Measurements from ENCODE around the gene SIGLEC5. TPM values are rescaled to one million over a fixed set of nuclear protein-coding genes. Genes with fewer than 3 reads are reported as not detected.
"Not testable (repeated sequence)": the region's sequence is repeated elsewhere in the genome, so short reads cannot be mapped to it uniquely, and the experiment has no call there.

SIGLEC5 gene
- 1.6 TPM for total RNA-seq

DNA sequence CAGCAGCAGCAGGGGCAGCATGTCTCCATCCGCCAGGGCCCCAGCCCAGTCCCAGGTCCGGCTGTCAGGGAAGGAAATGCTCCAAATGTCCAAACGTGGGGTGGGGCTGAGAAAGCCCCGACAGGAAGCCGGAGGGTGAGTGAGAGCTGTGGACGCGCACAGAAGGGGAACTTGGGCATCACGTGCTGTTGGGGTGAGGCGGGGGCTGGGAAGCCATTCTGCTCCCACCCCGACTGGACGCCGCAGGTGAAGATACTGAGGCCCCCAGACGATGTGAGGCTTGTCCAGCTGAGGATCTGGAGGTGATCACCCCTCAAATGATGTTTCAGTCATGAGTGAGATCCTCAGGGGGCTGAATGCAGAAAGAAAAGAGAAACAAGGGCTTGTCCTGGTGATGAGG lies at the start of gene SIGLEC5:
TSS of gene SIGLEC5 (minus strand) at position 87 of the 400 bp plus-strand sequence. CDS start at position 21, 66 bp downstream.
- not testable (repeated sequence) for H3K27me3 ChIP-seq (ENCODE audit: control insufficient read depth in 3 of 3, insufficient read depth in 3 of 3, low read length in 3 of 3); H3K4me1 ChIP-seq (ENCODE audit: control insufficient read depth in 3 of 3, insufficient read depth in 3 of 3, low read length in 3 of 3); H3K9me3 ChIP-seq (ENCODE audit: control insufficient read depth in 3 of 3, low read length in 3 of 3); H3K36me3 ChIP-seq (ENCODE audit: control insufficient read depth in 3 of 3, insufficient read depth in 3 of 3, low read length in 3 of 3); H3K4me3 ChIP-seq (ENCODE audit: low read length in 3 of 3); H3K9ac ChIP-seq (ENCODE audit: low read depth in 1 of 3, low read length in 3 of 3); H3K27ac ChIP-seq (ENCODE audit: low read depth, low read length)

- no peak overlapping the region for H3K4me3 ChIP-seq (ENCODE audit: low read length in 3 of 3)
- H3K4me1 ChIP-seq (ENCODE audit: control insufficient read depth in 3 of 3, insufficient read depth in 3 of 3, low read length in 3 of 3) = no peaks in the 10 kb centered on the region
- H3K36me3 ChIP-seq (ENCODE audit: control insufficient read depth in 3 of 3, insufficient read depth in 3 of 3, low read length in 3 of 3) = no peaks in the 10 kb centered on the region
- no peak overlapping the region for H3K9ac ChIP-seq (ENCODE audit: low read depth in 1 of 3, low read length in 3 of 3)
- no peaks in the 10 kb centered on the region for H3K27me3 ChIP-seq (ENCODE audit: control insufficient read depth in 3 of 3, insufficient read depth in 3 of 3, low read length in 3 of 3)
- no peak overlapping the region for H3K27ac ChIP-seq (ENCODE audit: low read depth, low read length)
- H3K9me3 ChIP-seq (ENCODE audit: control insufficient read depth in 3 of 3, low read length in 3 of 3) = no peaks in the 10 kb centered on the region
These were observed 46.4 kb upstream of the SIGLEC5 start for GRCh38 chr19:51676566-51677083.

DNA sequence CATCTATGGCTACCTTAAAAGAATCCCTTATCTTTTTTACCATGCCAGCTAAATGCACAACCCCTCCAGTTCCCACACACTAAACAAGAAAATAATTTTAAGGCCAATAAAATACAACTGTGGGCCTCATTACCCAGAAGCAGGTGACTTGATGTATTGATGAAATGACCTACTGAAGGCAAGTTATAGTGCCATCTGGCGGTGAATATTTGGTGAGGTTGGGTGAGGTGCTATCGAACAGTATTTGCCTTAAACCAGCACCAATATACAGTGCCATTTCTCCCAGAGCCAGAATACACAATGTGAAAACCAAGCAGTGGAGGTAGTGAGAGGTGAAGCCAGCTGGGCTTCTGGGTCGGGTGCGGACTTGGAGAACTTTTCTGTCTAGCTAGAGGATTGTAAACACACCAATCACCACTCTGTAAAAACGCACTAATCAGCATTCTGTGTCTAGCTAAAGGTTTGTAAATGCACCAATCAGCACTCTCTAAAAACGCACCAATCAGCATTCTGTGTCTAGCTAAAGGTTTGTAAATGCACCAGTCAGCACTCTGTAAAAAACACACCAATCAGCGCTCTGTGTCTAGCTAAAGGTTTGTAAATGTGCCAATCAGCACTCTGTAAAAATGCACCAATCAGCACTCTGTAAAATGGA lies 45.8 kb upstream of the SIGLEC5 start:
- not testable (repeated sequence) for H3K27ac ChIP-seq (ENCODE audit: low read depth, low read length); H3K4me1 ChIP-seq (ENCODE audit: control insufficient read depth in 3 of 3, insufficient read depth in 3 of 3, low read length in 3 of 3); H3K9me3 ChIP-seq (ENCODE audit: control insufficient read depth in 3 of 3, low read length in 3 of 3); H3K4me3 ChIP-seq (ENCODE audit: low read length in 3 of 3); H3K9ac ChIP-seq (ENCODE audit: low read depth in 1 of 3, low read length in 3 of 3); H3K27me3 ChIP-seq (ENCODE audit: control insufficient read depth in 3 of 3, insufficient read depth in 3 of 3, low read length in 3 of 3); H3K36me3 ChIP-seq (ENCODE audit: control insufficient read depth in 3 of 3, insufficient read depth in 3 of 3, low read length in 3 of 3)

GRCh38 chr19:51668216-51668615 lies 38.0 kb upstream of the SIGLEC5 start:
- Histone ChIP-seq H3K4me1 (ENCODE audit: control insufficient read depth in 3 of 3, insufficient read depth in 3 of 3, low read length in 3 of 3) (no peaks in the 10 kb centered on the region), H3K36me3 (ENCODE audit: control insufficient read depth in 3 of 3, insufficient read depth in 3 of 3, low read length in 3 of 3) (no peaks in the 10 kb centered on the region), H3K9me3 (ENCODE audit: control insufficient read depth in 3 of 3, low read length in 3 of 3) (peaks cover 2 to 3% (median 3%) of the 10 kb centered on the region in 3 donors), H3K9ac (ENCODE audit: low read depth in 1 of 3, low read length in 3 of 3) (no peak overlapping the region), H3K4me3 (ENCODE audit: low read length in 3 of 3) (no peak overlapping the region), H3K27ac (ENCODE audit: low read depth, low read length) (no peak overlapping the region), H3K27me3 (ENCODE audit: control insufficient read depth in 3 of 3, insufficient read depth in 3 of 3, low read length in 3 of 3) (peaks cover 0 to 7% (median 7%) of the 10 kb centered on the region in 3 donors)

- Histone ChIP-seq H3K27me3 (ENCODE audit: control insufficient read depth in 3 of 3, insufficient read depth in 3 of 3, low read length in 3 of 3) (peaks cover 0 to 7% (median 7%) of the 10 kb centered on the region in 3 donors), H3K9me3 (ENCODE audit: control insufficient read depth in 3 of 3, low read length in 3 of 3) (peaks cover 2 to 3% (median 3%) of the 10 kb centered on the region in 3 donors), H3K27ac (ENCODE audit: low read depth, low read length) (no peak overlapping the region), H3K9ac (ENCODE audit: low read depth in 1 of 3, low read length in 3 of 3) (no peak overlapping the region), H3K36me3 (ENCODE audit: control insufficient read depth in 3 of 3, insufficient read depth in 3 of 3, low read length in 3 of 3) (no peaks in the 10 kb centered on the region), H3K4me3 (ENCODE audit: low read length in 3 of 3) (no peak overlapping the region), H3K4me1 (ENCODE audit: control insufficient read depth in 3 of 3, insufficient read depth in 3 of 3, low read length in 3 of 3) (no peaks in the 10 kb centered on the region)
These were observed 34.8 kb upstream of the SIGLEC5 start for GRCh38 chr19:51664997-51665396.

- no peak overlapping the region for H3K9ac ChIP-seq (ENCODE audit: low read depth in 1 of 3, low read length in 3 of 3)
- H3K4me1 ChIP-seq (ENCODE audit: control insufficient read depth in 3 of 3, insufficient read depth in 3 of 3, low read length in 3 of 3) = no peaks in the 10 kb centered on the region
- H3K27me3 ChIP-seq (ENCODE audit: control insufficient read depth in 3 of 3, insufficient read depth in 3 of 3, low read length in 3 of 3) = peaks cover 0 to 7% (median 7%) of the 10 kb centered on the region in 3 donors
- no peak overlapping the region for H3K4me3 ChIP-seq (ENCODE audit: low read length in 3 of 3)
- H3K36me3 ChIP-seq (ENCODE audit: control insufficient read depth in 3 of 3, insufficient read depth in 3 of 3, low read length in 3 of 3) = no peaks in the 10 kb centered on the region
- H3K9me3 ChIP-seq (ENCODE audit: control insufficient read depth in 3 of 3, low read length in 3 of 3) = peaks cover 2 to 3% (median 3%) of the 10 kb centered on the region in 3 donors
- H3K27ac ChIP-seq (ENCODE audit: low read depth, low read length) = no peak overlapping the region
These were observed 33.9 kb upstream of the SIGLEC5 start for GRCh38 chr19:51664131-51664530.

GRCh38 chr19:51663650-51664049 lies 33.4 kb upstream of the SIGLEC5 start:
- H3K27me3 ChIP-seq (ENCODE audit: control insufficient read depth in 3 of 3, insufficient read depth in 3 of 3, low read length in 3 of 3) = peaks cover 0 to 7% (median 7%) of the 10 kb centered on the region in 3 donors
- peaks cover 2 to 3% (median 3%) of the 10 kb centered on the region in 3 donors for H3K9me3 ChIP-seq (ENCODE audit: control insufficient read depth in 3 of 3, low read length in 3 of 3)
- H3K9ac ChIP-seq (ENCODE audit: low read depth in 1 of 3, low read length in 3 of 3) = no peak overlapping the region
- no peaks in the 10 kb centered on the region for H3K36me3 ChIP-seq (ENCODE audit: control insufficient read depth in 3 of 3, insufficient read depth in 3 of 3, low read length in 3 of 3)
- no peak overlapping the region for H3K4me3 ChIP-seq (ENCODE audit: low read length in 3 of 3)
- H3K4me1 ChIP-seq (ENCODE audit: control insufficient read depth in 3 of 3, insufficient read depth in 3 of 3, low read length in 3 of 3) = no peaks in the 10 kb centered on the region
- H3K27ac ChIP-seq (ENCODE audit: low read depth, low read length) = no peak overlapping the region

DNA sequence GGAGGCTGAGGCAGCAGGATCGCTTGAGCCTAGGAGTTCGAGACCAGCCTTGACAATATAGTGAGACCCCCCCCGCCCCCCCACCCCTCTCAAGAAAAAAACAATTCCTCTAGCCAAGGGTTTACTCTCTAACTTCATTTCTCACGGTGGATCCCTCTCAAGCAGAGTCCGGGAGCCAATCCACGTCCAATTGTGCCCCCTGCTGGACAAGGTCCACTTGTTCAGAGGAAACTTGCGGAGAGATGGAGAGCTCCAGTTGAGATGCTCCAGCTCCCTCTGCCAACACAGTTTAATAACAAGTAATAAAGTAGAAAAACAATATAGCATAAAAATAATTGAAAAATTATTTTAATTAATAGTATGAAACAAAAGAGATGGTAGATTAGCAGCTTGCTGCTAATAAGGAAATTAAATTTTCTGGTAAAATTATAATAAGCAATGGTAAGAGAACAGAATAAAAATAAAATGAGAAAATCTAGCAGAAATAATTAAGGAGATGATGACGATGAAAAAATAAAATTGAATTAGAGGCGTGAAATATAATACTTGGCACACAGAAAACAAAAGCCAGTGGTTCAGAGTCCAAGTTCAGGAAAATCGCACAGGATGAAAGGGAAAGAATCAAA lies 30.9 kb upstream of the SIGLEC5 start:
- H3K9ac ChIP-seq (ENCODE audit: low read depth in 1 of 3, low read length in 3 of 3) = no peak overlapping the region
- no peak overlapping the region for H3K4me3 ChIP-seq (ENCODE audit: low read length in 3 of 3)
- no peak overlapping the region for H3K27ac ChIP-seq (ENCODE audit: low read depth, low read length)
- H3K9me3 ChIP-seq (ENCODE audit: control insufficient read depth in 3 of 3, low read length in 3 of 3) = peaks cover 2 to 3% (median 3%) of the 10 kb centered on the region in 3 donors
- H3K4me1 ChIP-seq (ENCODE audit: control insufficient read depth in 3 of 3, insufficient read depth in 3 of 3, low read length in 3 of 3) = no peaks in the 10 kb centered on the region
- no peaks in the 10 kb centered on the region for H3K36me3 ChIP-seq (ENCODE audit: control insufficient read depth in 3 of 3, insufficient read depth in 3 of 3, low read length in 3 of 3)
- H3K27me3 ChIP-seq (ENCODE audit: control insufficient read depth in 3 of 3, insufficient read depth in 3 of 3, low read length in 3 of 3) = peaks cover 0 to 7% (median 7%) of the 10 kb centered on the region in 3 donors

- Histone ChIP-seq H3K9ac (ENCODE audit: low read depth in 1 of 3, low read length in 3 of 3) (no peak overlapping the region), H3K27ac (ENCODE audit: low read depth, low read length) (no peak overlapping the region), H3K9me3 (ENCODE audit: control insufficient read depth in 3 of 3, low read length in 3 of 3) (peaks cover 0 to 3% (median 0%) of the 10 kb centered on the region in 3 donors), H3K27me3 (ENCODE audit: control insufficient read depth in 3 of 3, insufficient read depth in 3 of 3, low read length in 3 of 3) (peaks cover 0 to 3% (median 0%) of the 10 kb centered on the region in 3 donors), H3K4me1 (ENCODE audit: control insufficient read depth in 3 of 3, insufficient read depth in 3 of 3, low read length in 3 of 3) (no peaks in the 10 kb centered on the region), H3K4me3 (ENCODE audit: low read length in 3 of 3) (no peak overlapping the region), H3K36me3 (ENCODE audit: control insufficient read depth in 3 of 3, insufficient read depth in 3 of 3, low read length in 3 of 3) (no peaks in the 10 kb centered on the region)
These were observed 24.6 kb upstream of the SIGLEC5 start for GRCh38 chr19:51654783-51655182.

GRCh38 chr19:51653162-51653561 lies 23.0 kb upstream of the SIGLEC5 start:
- Histone ChIP-seq H3K36me3 (ENCODE audit: control insufficient read depth in 3 of 3, insufficient read depth in 3 of 3, low read length in 3 of 3) (no peaks in the 10 kb centered on the region), H3K9ac (ENCODE audit: low read depth in 1 of 3, low read length in 3 of 3) (no peak overlapping the region), H3K4me3 (ENCODE audit: low read length in 3 of 3) (no peak overlapping the region), H3K27me3 (ENCODE audit: control insufficient read depth in 3 of 3, insufficient read depth in 3 of 3, low read length in 3 of 3) (peaks cover 0 to 3% (median 0%) of the 10 kb centered on the region in 3 donors), H3K4me1 (ENCODE audit: control insufficient read depth in 3 of 3, insufficient read depth in 3 of 3, low read length in 3 of 3) (no peaks in the 10 kb centered on the region), H3K27ac (ENCODE audit: low read depth, low read length) (no peak overlapping the region), H3K9me3 (ENCODE audit: control insufficient read depth in 3 of 3, low read length in 3 of 3) (peaks cover 0 to 3% (median 0%) of the 10 kb centered on the region in 3 donors)

All from skeletal muscle tissue (tissue), 4 donors.